T-helper 9 cell (primary cell): ENCODE measurements around the gene FOXP1.

ENCODE experiments used
- DNase-seq: peaks from one replicate; pipeline ENCODE4 v3.0.0-alpha.2; 2020

FOXP1 gene

GRCh38 chr3:71087143-71088018 lies 496.1 kb downstream of the FOXP1 start:
- peak; percentile 33 for DNase-seq

- no peak for DNase-seq
These were observed 496.8 kb downstream of the FOXP1 start for GRCh38 chr3:71086777-71087142.

- DNase-seq = no peak
These were observed 499.8 kb downstream of the FOXP1 start for GRCh38 chr3:71083726-71084131.

GRCh38 chr3:71082833-71083232 lies 500.7 kb downstream of the FOXP1 start:
- DNase-seq = no peak

- no peak for DNase-seq
These were observed 502.9 kb downstream of the FOXP1 start for GRCh38 chr3:71080517-71081083.

GRCh38 chr3:71078723-71079525 lies 504.6 kb downstream of the FOXP1 start:
- no peak for DNase-seq

GRCh38 chr3:71078199-71078598 lies 505.3 kb downstream of the FOXP1 start:
- no peak for DNase-seq

- no peak for DNase-seq
These were observed 506.5 kb downstream of the FOXP1 start for GRCh38 chr3:71077070-71077469.

GRCh38 chr3:71076361-71077002 lies 507.0 kb downstream of the FOXP1 start:
- no peak for DNase-seq

GRCh38 chr3:71075494-71075893 lies 508.0 kb downstream of the FOXP1 start:
- DNase-seq = no peak

- DNase-seq = no peak
These were observed 509.1 kb downstream of the FOXP1 start for GRCh38 chr3:71074423-71074822.

- no peak for DNase-seq
These were observed 510.5 kb downstream of the FOXP1 start for GRCh38 chr3:71072986-71073385.

- no peak for DNase-seq
These were observed 511.2 kb downstream of the FOXP1 start for GRCh38 chr3:71072287-71072686.

- no peak for DNase-seq
These were observed 512.7 kb downstream of the FOXP1 start for GRCh38 chr3:71070497-71071463.

GRCh38 chr3:71069797-71070196 lies 513.7 kb downstream of the FOXP1 start:
- DNase-seq = peak; percentile 53

- DNase-seq = no peak
These were observed 515.4 kb downstream of the FOXP1 start for GRCh38 chr3:71067977-71068654.

- peak; percentile 37 for DNase-seq
These were observed 516.7 kb downstream of the FOXP1 start for GRCh38 chr3:71066849-71067261.

- DNase-seq = peak; percentile 12
These were observed 517.2 kb downstream of the FOXP1 start for GRCh38 chr3:71066356-71066755.

GRCh38 chr3:71065764-71066013 lies 517.8 kb downstream of the FOXP1 start:
- DNase-seq = no peak

GRCh38 chr3:71064956-71065763 lies 518.4 kb downstream of the FOXP1 start:
- DNase-seq = peak; percentile 59
